ENCODE data around the gene VPS37D. TPM values are rescaled to one million over a fixed set of nuclear protein-coding genes. Genes with fewer than 3 reads are reported as not detected.

The VPS37D gene
- 2.9 to 6.0 TPM (median 5.1 TPM) in 5 replicates for total RNA-seq (2022; extraction: Qiagen RNA extraction)

DNA sequence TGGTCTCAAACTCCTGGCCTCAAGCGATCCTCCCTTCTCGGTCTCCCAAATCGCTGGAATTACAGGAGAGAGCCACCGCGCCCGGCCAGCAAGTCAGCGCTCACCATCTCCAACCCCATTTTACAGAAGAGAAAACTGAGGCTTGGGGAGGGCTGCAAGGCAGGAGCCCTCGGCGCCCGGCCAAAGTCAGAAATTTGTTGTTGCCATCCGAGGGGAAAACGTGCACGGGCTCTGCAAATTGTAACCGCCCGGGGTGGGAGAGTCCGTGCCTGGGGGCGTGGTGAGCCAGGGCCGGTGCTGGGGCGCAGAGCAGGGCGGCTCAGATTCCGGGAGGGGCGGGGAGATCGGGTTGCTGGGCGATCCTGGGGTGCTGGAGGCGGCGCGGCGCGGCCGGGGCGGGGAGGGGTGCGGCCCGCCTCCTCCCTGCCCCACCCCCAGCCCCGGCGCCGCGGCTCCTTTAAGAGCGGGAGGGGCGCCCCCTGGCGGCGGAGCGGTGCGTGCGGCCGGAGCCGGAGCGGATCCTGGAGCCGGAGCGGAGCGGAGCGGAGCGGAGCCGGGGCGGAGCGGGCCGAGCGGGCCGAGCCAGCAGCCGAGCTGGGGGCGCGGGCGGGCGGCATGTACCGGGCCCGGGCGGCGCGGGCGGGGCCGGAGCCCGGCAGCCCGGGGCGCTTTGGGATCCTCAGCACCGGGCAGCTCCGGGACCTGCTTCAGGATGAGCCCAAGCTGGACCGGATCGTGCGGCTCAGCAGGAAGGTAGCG lies at the start of gene VPS37D:
VPS37D (plus strand) TSS at position 488 of the 759 bp plus-strand sequence; CDS start at position 616, 128 bp downstream.

GRCh38 chr7:73623798-73624668 lies 43.6 kb upstream of the VPS37D start, which contains the start of gene MLXIPL:
Gene MLXIPL (minus strand): TSS chr7:73624522. CDS start chr7:73624492, 30 bp downstream.

GRCh38 chr7:73683056-73683787 lies 15.6 kb downstream of the VPS37D start, which contains the start of the genes BUD23 and DNAJC30:
Gene BUD23 (plus strand): TSS chr7:73683597. CDS start chr7:73683626, 29 bp downstream.
Gene DNAJC30 (minus strand): TSS chr7:73683453. CDS start chr7:73683423, 30 bp downstream.

GRCh38 chr7:73718905-73719805 lies 51.5 kb downstream of the VPS37D start, which contains the start of gene STX1A:
Gene STX1A (minus strand): TSS chr7:73719669. CDS start chr7:73719631, 38 bp downstream.

Other genes with a start within 250 kb of the VPS37D start
- gene FZD9, start 234.1 kb upstream of the VPS37D start, total RNA-seq (2022; extraction: Qiagen RNA extraction), result 1.3 to 2.3 TPM (median 2.0 TPM) in 5 replicates
- gene BAZ1B, start 145.5 kb upstream of the VPS37D start, total RNA-seq (2022; extraction: Qiagen RNA extraction), result 48.9 to 66.0 TPM (median 55.1 TPM) in 5 replicates
- gene BCL7B, start 110.1 kb upstream of the VPS37D start, total RNA-seq (2022; extraction: Qiagen RNA extraction), result 62.0 to 74.0 TPM (median 68.5 TPM) in 5 replicates
- 49.0 to 59.2 TPM (median 49.8 TPM) in 5 replicates for gene TBL2, start 89.3 kb upstream of the VPS37D start, total RNA-seq (2022; extraction: Qiagen RNA extraction)
- gene MLXIPL, start 43.3 kb upstream of the VPS37D start, total RNA-seq (2022; extraction: Qiagen RNA extraction), result 0.60 to 1.3 TPM (median 1.1 TPM) in 5 replicates
- gene DNAJC30, start 15.6 kb downstream of the VPS37D start, total RNA-seq (2022; extraction: Qiagen RNA extraction), result 7.6 to 11.5 TPM (median 10.6 TPM) in 5 replicates
- gene BUD23, start 15.8 kb downstream of the VPS37D start, total RNA-seq (2022; extraction: Qiagen RNA extraction), result 121 to 159 TPM (median 129 TPM) in 5 replicates
- 59.4 to 76.5 TPM (median 66.8 TPM) in 5 replicates for gene STX1A, start 51.8 kb downstream of the VPS37D start, total RNA-seq (2022; extraction: Qiagen RNA extraction)
- gene ABHD11, start 71.0 kb downstream of the VPS37D start, total RNA-seq (2022; extraction: Qiagen RNA extraction), result 20.1 to 25.9 TPM (median 24.1 TPM) in 5 replicates
- gene CLDN3, start 102.4 kb downstream of the VPS37D start, total RNA-seq (2022; extraction: Qiagen RNA extraction), result 1.4 to 4.4 TPM (median 3.6 TPM) in 5 replicates
- 3.4 to 5.2 TPM (median 4.5 TPM) in 5 replicates for gene CLDN4, start 163.2 kb downstream of the VPS37D start, total RNA-seq (2022; extraction: Qiagen RNA extraction)
- gene METTL27, start 174.7 kb downstream of the VPS37D start, total RNA-seq (2022; extraction: Qiagen RNA extraction), result 6.8 to 13.2 TPM (median 10.6 TPM) in 5 replicates
- gene TMEM270, start 193.3 kb downstream of the VPS37D start, total RNA-seq (2022; extraction: Qiagen RNA extraction), result 0.09 to 0.17 TPM (median 0.15 TPM) in 5 replicates

All from A549 treated with AZD2906 at 1 μM for 4 hours (cell line).